CMK (cell line): ENCODE measurements around the gene SUPT3H.
A peak's percentile ranks its signal among the peaks of the same experiment; 100 is the strongest.

Experiments
- DNase-seq: peaks from one replicate; pipeline ENCODE4 v3.0.0-alpha.2; 2010; ENCODE audit warnings: low read depth

Gene SUPT3H

GRCh38 chr6:45388328-45388727 lies 10.6 kb upstream of the SUPT3H start:
- DNase-seq = no peak

GRCh38 chr6:45387236-45387635 lies 9.5 kb upstream of the SUPT3H start:
- no peak for DNase-seq

- DNase-seq = no peak
These were observed 8.8 kb upstream of the SUPT3H start for GRCh38 chr6:45386501-45386900.

GRCh38 chr6:45382391-45382790 lies 4.7 kb upstream of the SUPT3H start:
- no peak for DNase-seq

GRCh38 chr6:45378334-45378926 lies 696 bp upstream of the SUPT3H start:
- no peak for DNase-seq

GRCh38 chr6:45377043-45377553 lies 636 bp downstream of the SUPT3H start:
- DNase-seq = no peak

- no peak for DNase-seq
These were observed 1.3 kb downstream of the SUPT3H start for GRCh38 chr6:45376310-45377042.

- DNase-seq = no peak
These were observed 2.3 kb downstream of the SUPT3H start for GRCh38 chr6:45375449-45375848.

- no peak for DNase-seq
These were observed 5.7 kb downstream of the SUPT3H start for GRCh38 chr6:45371924-45372573.

- DNase-seq = peak; percentile 26
These were observed 7.9 kb downstream of the SUPT3H start for GRCh38 chr6:45369870-45370269.

GRCh38 chr6:45367999-45368398 lies 9.7 kb downstream of the SUPT3H start:
- no peak for DNase-seq

GRCh38 chr6:45366534-45366933 lies 11.2 kb downstream of the SUPT3H start:
- DNase-seq = no peak

GRCh38 chr6:45365036-45365435 lies 12.7 kb downstream of the SUPT3H start:
- no peak for DNase-seq

- no peak for DNase-seq
These were observed 13.3 kb downstream of the SUPT3H start for GRCh38 chr6:45364466-45364865.

GRCh38 chr6:45353654-45354053 lies 24.1 kb downstream of the SUPT3H start:
- DNase-seq = no peak

- no peak for DNase-seq
These were observed 26.1 kb downstream of the SUPT3H start for GRCh38 chr6:45351667-45352066.

GRCh38 chr6:45351076-45351475 lies 26.7 kb downstream of the SUPT3H start:
- DNase-seq = no peak

- DNase-seq = no peak
These were observed 27.5 kb downstream of the SUPT3H start for GRCh38 chr6:45350186-45350710.

GRCh38 chr6:45344900-45345299 lies 32.8 kb downstream of the SUPT3H start:
- no peak for DNase-seq

GRCh38 chr6:45328523-45328922 lies 49.2 kb downstream of the SUPT3H start:
- no peak for DNase-seq

- DNase-seq = no peak
These were observed 49.7 kb downstream of the SUPT3H start, which contains the start of gene RUNX2 for GRCh38 chr6:45327956-45328522. Gene RUNX2 (plus strand): TSS chr6:45328330. CDS start chr6:45328727, 397 bp downstream.

- no peak for DNase-seq
These were observed 50.9 kb downstream of the SUPT3H start for GRCh38 chr6:45326698-45327417.
